ENCODE results near the gene TEX19. TPM values are rescaled to one million over a fixed set of nuclear protein-coding genes. Genes with fewer than 3 reads are reported as not detected.

The TEX19 gene
- total RNA-seq, 1 donor, result not detected

DNA sequence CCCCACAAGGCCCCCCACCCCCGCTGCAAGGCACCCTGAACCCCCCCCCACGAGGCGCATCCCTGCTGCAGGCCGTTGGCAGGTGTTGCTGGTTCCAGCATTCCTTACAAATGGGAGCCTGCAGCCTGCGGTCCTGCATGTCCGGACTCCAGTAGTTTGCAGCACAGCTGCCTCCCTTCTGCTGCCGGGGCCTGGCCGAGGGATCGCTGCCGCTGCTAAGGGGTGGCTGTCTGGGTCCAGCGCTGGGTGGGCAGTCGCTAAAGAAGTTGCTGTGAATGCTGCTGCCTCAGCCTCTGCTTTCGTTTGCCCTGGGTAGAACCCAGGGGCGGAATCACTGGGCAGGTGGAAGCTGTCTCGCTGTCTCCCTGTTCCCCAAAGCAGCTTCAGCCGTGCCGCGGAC, 24.4 kb downstream of the TEX19 start:
- H3K4me3 ChIP-seq (ENCODE audit: low read depth, low read length), result no peak overlapping the region
- DNase-seq (ENCODE audit: low read depth), result no peak
- TF ChIP-seq, protein P1, sequence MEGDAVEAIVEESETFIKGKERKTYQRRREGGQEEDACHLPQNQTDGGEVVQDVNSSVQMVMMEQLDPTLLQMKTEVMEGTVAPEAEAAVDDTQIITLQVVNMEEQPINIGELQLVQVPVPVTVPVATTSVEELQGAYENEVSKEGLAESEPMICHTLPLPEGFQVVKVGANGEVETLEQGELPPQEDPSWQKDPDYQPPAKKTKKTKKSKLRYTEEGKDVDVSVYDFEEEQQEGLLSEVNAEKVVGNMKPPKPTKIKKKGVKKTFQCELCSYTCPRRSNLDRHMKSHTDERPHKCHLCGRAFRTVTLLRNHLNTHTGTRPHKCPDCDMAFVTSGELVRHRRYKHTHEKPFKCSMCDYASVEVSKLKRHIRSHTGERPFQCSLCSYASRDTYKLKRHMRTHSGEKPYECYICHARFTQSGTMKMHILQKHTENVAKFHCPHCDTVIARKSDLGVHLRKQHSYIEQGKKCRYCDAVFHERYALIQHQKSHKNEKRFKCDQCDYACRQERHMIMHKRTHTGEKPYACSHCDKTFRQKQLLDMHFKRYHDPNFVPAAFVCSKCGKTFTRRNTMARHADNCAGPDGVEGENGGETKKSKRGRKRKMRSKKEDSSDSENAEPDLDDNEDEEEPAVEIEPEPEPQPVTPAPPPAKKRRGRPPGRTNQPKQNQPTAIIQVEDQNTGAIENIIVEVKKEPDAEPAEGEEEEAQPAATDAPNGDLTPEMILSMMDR (IDR thresholded peaks at IDR 0.05; ENCODE audit: insufficient read depth, low read depth, low read length), result no peak

DNA sequence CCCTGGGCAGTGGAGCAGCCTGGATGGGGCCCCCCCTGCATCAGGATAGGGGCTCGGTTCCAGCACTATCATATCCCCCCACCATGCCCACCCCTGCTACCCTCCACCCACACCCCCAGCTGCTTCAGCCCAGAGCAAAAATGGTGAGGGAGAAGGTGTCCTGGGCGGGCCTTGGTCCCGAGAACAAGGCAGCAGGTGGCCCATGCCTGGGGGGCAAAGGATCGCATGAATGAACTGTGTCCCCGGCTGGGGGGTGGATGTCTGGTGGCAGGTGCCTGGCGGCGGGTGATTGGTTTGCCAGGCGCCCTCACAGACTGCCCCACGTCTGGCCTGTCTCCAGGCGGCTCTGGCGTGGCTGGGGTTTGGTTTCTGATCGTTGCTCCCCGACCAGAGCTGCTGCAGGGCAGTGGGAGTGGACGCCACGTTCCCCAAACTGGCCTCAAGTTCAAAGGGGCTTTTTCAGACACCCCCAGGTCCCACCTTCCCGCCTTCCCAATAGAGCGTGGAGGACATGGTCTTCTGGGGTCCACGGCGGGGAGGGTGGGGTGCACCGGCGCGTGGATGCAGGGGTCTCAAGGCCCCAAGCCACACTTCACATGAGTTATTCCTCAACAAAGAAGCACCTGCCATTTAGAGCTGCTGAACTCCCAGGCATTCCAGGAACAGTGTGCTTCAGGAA, 25.1 kb downstream of the TEX19 start:
- TF ChIP-seq, protein P1 (IDR thresholded peaks at IDR 0.05; ENCODE audit: insufficient read depth, low read depth, low read length), result no peak
- H3K4me3 ChIP-seq (ENCODE audit: low read depth, low read length), result no peak overlapping the region
- no peak for DNase-seq (ENCODE audit: low read depth)

DNA sequence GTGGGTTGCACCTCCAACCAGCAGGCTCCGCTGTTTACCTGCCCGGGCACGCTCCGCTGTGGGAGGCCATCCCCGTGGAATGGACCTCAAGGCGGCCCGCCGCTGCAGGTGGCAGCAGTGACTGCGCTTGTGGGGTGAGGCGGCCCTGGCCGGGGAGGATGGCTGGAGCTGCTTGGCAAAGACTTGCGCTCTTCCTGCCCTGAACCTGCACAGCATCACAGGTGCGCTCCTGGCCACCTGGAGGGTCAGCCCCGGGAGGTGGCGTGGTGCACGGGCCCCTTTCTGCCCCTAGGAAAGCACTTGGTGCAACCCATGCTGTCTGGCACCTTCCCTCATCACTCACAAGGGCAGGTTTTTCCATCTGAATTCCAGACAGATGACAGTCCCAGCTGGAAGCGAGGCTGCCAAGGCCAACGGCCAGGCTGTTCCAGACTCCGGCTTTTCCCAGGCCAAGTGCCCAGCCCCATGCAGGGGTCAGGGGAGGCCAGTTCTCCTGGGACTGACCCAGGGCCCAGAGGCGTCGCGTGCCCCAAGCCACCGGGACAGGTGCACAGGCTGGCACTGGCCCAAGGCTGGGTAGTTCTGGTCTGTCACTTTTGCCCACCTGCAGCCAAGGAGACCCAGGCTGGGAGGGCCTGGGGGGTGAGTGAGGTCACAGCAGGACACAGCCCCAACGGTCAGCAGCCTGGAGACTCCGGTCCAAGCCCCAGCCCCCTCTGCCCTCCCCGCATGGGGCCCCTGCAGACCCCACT, 25.9 kb downstream of the TEX19 start:
- TF ChIP-seq, protein P1 (IDR thresholded peaks at IDR 0.05; ENCODE audit: insufficient read depth, low read depth, low read length), result no peak
- no peak overlapping the region for H3K4me3 ChIP-seq (ENCODE audit: low read depth, low read length)
- no peak for DNase-seq (ENCODE audit: low read depth)

DNA sequence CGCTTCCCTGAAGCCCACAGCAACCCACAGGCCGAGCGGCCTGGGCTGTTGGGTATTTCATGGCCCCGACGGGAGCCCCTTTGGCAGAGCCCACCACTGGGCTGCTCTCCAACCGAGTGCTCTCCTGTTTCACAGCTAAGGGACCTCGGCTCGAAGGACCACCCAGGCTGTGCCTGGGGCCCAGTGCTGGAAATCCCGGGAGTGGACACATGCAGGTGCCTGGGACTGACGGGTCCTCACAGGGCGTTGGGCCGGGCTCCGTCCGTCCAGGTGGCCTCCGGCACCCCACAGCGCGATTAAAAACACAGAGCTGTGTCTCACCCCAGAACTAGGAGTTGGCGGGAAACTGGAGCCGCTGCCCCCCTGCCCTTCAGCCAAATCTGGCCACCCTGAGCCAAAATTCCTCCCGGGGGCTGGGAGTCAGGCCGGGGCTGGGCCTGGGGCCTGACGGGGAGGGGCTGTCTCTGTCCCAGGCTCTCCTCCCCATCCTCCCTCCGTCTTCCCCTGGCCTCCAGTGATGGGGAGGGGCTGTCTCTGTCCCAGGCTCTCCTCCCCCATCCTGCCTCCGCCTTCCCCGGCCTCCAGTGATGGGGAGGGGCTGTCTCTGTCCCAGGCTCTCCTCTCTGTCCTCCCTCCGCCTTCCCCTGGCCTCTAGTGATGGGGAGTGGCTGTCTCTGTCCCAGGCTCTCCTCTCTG, 26.7 kb downstream of the TEX19 start:
- no peak overlapping the region for H3K4me3 ChIP-seq (ENCODE audit: low read depth, low read length)
- TF ChIP-seq, protein P1 (IDR thresholded peaks at IDR 0.05; ENCODE audit: insufficient read depth, low read depth, low read length), result no peak
- DNase-seq (ENCODE audit: low read depth), result no peak

DNA sequence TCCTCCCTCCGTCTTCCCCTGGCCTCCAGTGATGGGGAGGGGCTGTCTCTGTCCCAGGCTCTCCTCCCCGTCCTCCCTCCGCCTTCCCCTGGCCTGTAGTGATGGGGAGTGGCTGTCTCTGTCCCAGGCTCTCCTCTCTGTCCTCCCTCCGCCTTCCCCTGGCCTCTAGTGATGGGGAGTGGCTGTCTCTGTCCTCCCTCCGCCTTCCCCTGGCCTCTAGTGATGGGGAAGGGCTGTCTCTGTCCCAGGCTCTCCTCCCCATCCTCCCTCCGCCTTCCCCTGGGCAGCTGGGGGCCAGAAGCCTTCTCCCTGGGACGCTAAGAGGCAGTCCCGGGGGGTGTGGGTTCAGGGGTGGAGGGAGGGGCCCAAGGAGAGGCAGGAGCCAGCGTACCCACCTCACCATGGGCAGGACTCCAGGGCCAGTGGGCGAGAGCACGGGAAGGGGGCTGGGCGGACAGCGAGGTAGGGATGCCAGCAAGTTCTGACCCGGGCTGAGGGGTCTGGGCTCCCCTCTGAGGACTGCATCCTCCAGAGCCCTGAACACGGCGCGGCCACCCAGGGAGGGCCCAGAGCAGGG, 27.3 kb downstream of the TEX19 start:
- H3K4me3 ChIP-seq (ENCODE audit: low read depth, low read length), result no peak overlapping the region
- DNase-seq (ENCODE audit: low read depth), result no peak
- TF ChIP-seq, protein P1 (IDR thresholded peaks at IDR 0.05; ENCODE audit: insufficient read depth, low read depth, low read length), result no peak

DNA sequence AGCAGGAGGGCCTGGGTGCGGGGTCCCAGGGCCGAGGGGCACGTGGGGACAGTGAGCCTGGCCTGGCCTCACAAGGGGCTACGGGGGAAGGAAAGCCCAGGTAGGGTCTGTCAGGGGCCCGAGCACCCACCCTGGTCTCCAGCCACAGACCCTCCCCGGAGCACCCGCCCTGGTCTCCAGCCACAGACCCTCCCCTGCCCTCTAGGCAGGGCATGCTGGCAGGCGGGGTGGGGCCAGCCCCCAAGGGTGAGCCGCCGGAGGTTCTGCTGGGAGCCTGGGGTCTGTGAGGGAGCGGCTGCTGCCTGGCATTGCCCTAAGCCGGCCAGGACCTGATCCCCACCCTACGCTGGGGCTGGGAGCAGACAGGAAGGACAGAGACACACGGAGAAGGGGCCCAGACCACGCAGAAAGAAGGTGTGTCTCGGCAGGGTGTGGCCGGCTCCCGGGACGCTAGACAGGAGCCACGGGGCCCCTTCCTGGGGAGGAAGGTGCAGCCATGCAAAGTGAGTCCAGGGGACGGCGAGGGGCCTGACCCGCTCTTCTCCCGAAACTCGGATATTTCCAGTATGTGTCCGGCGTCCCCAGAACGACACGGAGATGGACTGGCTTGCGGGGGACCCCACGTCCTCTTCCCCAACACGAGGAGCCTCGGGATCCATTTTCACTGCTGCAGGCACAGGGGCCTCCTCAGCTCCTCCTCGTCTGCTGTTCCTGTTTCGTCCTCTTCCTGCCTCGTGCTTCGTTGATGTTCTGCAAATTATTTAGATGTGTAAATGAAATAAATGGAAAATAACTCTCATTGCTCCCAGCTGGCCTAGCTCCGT, 28.0 kb downstream of the TEX19 start:
- no peak overlapping the region for H3K4me3 ChIP-seq (ENCODE audit: low read depth, low read length)
- TF ChIP-seq, protein P1 (IDR thresholded peaks at IDR 0.05; ENCODE audit: insufficient read depth, low read depth, low read length), result no peak
- no peak for DNase-seq (ENCODE audit: low read depth)
